ENCODE data around the gene SLC25A43. TPM values are rescaled to one million over a fixed set of nuclear protein-coding genes. Genes with fewer than 3 reads are reported as not detected.
A peak's percentile ranks its signal among the peaks of the same experiment; 100 is the strongest.

The SLC25A43 gene
- total RNA-seq, 1 experiment from 2014 or later: 13.4 TPM

GRCh38 chrX:119481323-119481801 is 82.2 kb downstream of the SLC25A43 start:
- POLR2A ChIA-PET: no interaction called here
- peaks cover 21% of the 10 kb centered on the region for H3K4me1 ChIP-seq
- H3K36me3 ChIP-seq (ENCODE audit: control insufficient read depth, insufficient read depth, low read length): no peaks in the 10 kb centered on the region
- no peaks in the 10 kb centered on the region for H3K9me3 ChIP-seq
- intact Hi-C loops (cut with micrococcal nuclease; ENCODE audit: unreplicated experiment): no loop called here
- CTCF ChIA-PET: interaction anchor here (1.6 kb wide), 1 partner anchor 13 kb away, joined by 5 read pairs; the partner anchor contains the start of gene SLC25A5
- no peaks in the 10 kb centered on the region for H3K27me3 ChIP-seq (replicated peaks; ENCODE audit: control insufficient read depth, insufficient read depth, low read length)
- Mint-ChIP-seq H3K27ac (ENCODE audit: unreplicated experiment) (no peak overlapping the region), H3K36me3 (ENCODE audit: insufficient read depth, unreplicated experiment) (peaks cover 14% of the 10 kb centered on the region), H3K4me3 (ENCODE audit: unreplicated experiment) (no peak overlapping the region), H3K9me3 (ENCODE audit: unreplicated experiment) (no peaks in the 10 kb centered on the region), H3K27me3 (ENCODE audit: insufficient read depth, unreplicated experiment) (no peaks in the 10 kb centered on the region), H3K4me1 (ENCODE audit: low read depth, unreplicated experiment) (peaks cover 9% of the 10 kb centered on the region)
- DNase-seq: no peak
- BruUV-seq (replicated peaks): no TSS peak
- TF ChIP-seq CTCF (IDR thresholded peaks at IDR 0.05; ENCODE audit: insufficient read depth in 1 of 2, low read depth in 1 of 2, low read length in 1 of 2, severe bottlenecking in 1 of 2, unreplicated experiment in 1 of 2): no peak
- no peak overlapping the region for H3K4me3 ChIP-seq (ENCODE audit: low read depth, low read length)

- peak overlapping the region; percentile 63 for H3K27ac Mint-ChIP-seq (ENCODE audit: unreplicated experiment)
- POLR2A ChIA-PET: no interaction called here
- peaks cover 15% of the 10 kb centered on the region for H3K4me1 ChIP-seq
- H3K4me3 ChIP-seq (ENCODE audit: low read depth, low read length): no peak overlapping the region
- no peaks in the 10 kb centered on the region for H3K9me3 ChIP-seq
- H3K27me3 ChIP-seq (replicated peaks; ENCODE audit: control insufficient read depth, insufficient read depth, low read length): no peaks in the 10 kb centered on the region
- no peaks in the 10 kb centered on the region for H3K9me3 Mint-ChIP-seq (ENCODE audit: unreplicated experiment)
- no peak for DNase-seq
- H3K4me3 Mint-ChIP-seq (ENCODE audit: unreplicated experiment): peak overlapping the region; percentile 66
- H3K36me3 ChIP-seq (ENCODE audit: control insufficient read depth, insufficient read depth, low read length): no peaks in the 10 kb centered on the region
- H3K27me3 Mint-ChIP-seq (ENCODE audit: insufficient read depth, unreplicated experiment): no peaks in the 10 kb centered on the region
- peaks cover 6% of the 10 kb centered on the region for H3K4me1 Mint-ChIP-seq (ENCODE audit: low read depth, unreplicated experiment)
- intact Hi-C loops (cut with micrococcal nuclease; ENCODE audit: unreplicated experiment): no loop called here
- BruUV-seq (replicated peaks): no TSS peak
- peaks cover 14% of the 10 kb centered on the region for H3K36me3 Mint-ChIP-seq (ENCODE audit: insufficient read depth, unreplicated experiment)
- CTCF ChIA-PET: interaction anchor here (1.0 to 1.6 kb wide), 2 partner anchors 14 to 30 kb away, joined by 5 to 7 read pairs; partner anchors contain the start of gene SLC25A5
- no peak for TF ChIP-seq CTCF (IDR thresholded peaks at IDR 0.05; ENCODE audit: insufficient read depth in 1 of 2, low read depth in 1 of 2, low read length in 1 of 2, severe bottlenecking in 1 of 2, unreplicated experiment in 1 of 2)
These were observed 82.9 kb downstream of the SLC25A43 start for GRCh38 chrX:119482041-119482440.

- POLR2A ChIA-PET: interaction anchor here (0.7 kb wide), 1 partner anchor 30 kb away, joined by 3 read pairs; no protein-coding TSS in a partner anchor
- BruUV-seq (replicated peaks): no TSS peak
- peak overlapping the region; percentile 20 for H3K4me3 ChIP-seq (ENCODE audit: low read depth, low read length)
These were observed 83.6 kb downstream of the SLC25A43 start for GRCh38 chrX:119482481-119483480.

More at GRCh38 chrX:119482481-119483480, 83.6 kb downstream of the SLC25A43 start:
- Mint-ChIP-seq H3K4me1 (ENCODE audit: low read depth, unreplicated experiment) (peaks cover 6% of the 10 kb centered on the region), H3K4me3 (ENCODE audit: unreplicated experiment) (peak overlapping the region; percentile 66), H3K27ac (ENCODE audit: unreplicated experiment) (peak overlapping the region; percentile 63), H3K36me3 (ENCODE audit: insufficient read depth, unreplicated experiment) (peaks cover 11% of the 10 kb centered on the region), H3K9me3 (ENCODE audit: unreplicated experiment) (no peaks in the 10 kb centered on the region), H3K27me3 (ENCODE audit: insufficient read depth, unreplicated experiment) (no peaks in the 10 kb centered on the region)
- CTCF ChIA-PET: interaction anchor here (0.7 to 1.6 kb wide), 5 partner anchors 8 to 93 kb away, joined by 3 to 7 read pairs (median 4); partner anchors contain the start of gene SLC25A5
- intact Hi-C loops (cut with micrococcal nuclease; ENCODE audit: unreplicated experiment): no loop called here
- peak; percentile 34 to 57 for TF ChIP-seq CTCF (IDR thresholded peaks at IDR 0.05; ENCODE audit: insufficient read depth in 1 of 2, low read depth in 1 of 2, low read length in 1 of 2, severe bottlenecking in 1 of 2, unreplicated experiment in 1 of 2)
- no peaks in the 10 kb centered on the region for H3K27me3 ChIP-seq (replicated peaks; ENCODE audit: control insufficient read depth, insufficient read depth, low read length)
- peak; percentile 52 to 61 for DNase-seq
- H3K36me3 ChIP-seq (ENCODE audit: control insufficient read depth, insufficient read depth, low read length): no peaks in the 10 kb centered on the region
- peaks cover 10% of the 10 kb centered on the region for H3K4me1 ChIP-seq
- H3K9me3 ChIP-seq: no peaks in the 10 kb centered on the region

All from Caco-2 (cell line).